HepG2 (cell line): ENCODE results near the gene MGAT5. TPM values are rescaled to one million over a fixed set of nuclear protein-coding genes. Genes with fewer than 3 reads are reported as not detected.
A peak's percentile ranks its signal among the peaks of the same experiment; 100 is the strongest.

ENCODE experiments used
- ATAC-seq: fragments of 200-7000 bp; cut with Tn5 transposase; 3 replicates; pipeline ENCODE4 v1.9.1; 2020; ENCODE audit warnings: mild to moderate bottlenecking, moderate library complexity
- BruUV-seq: library from RNA; stranded (reverse); fragments of 400-500 nt; replicated peaks from 2 replicates; lab custom pipeline; 2021; lab: Mats Ljungman, UMichigan
- CTCF ChIA-PET: fragments of 300-600 bp; formaldehyde crosslinking; extraction: SDS; loops from one replicate; lab custom pipeline; 2021; ENCODE audit warnings: low total read pairs, inconsistent platforms, low intra/inter-chr PET ratio; lab: Yijun Ruan, JAX
- POLR2A ChIA-PET: fragments of 350-600 bp; sonication (Branson Sonifier 250); formaldehyde crosslinking; loops from one replicate; lab custom pipeline; 2020; ENCODE audit warnings: antibody characterized with exemption, inconsistent platforms; lab: Yijun Ruan, JAX
- DNase-seq: peaks from one replicate; pipeline ENCODE4 v3.0.0-alpha.2; 2015; ENCODE audit warnings: low spot score
- FAIRE-seq: peaks from 3 replicates; lab custom pipeline; 2011; peaks lifted over from hg19 to GRCh38; lab: Jason Lieb, UNC
- H2AFZ ChIP-seq: one replicate; pipeline ENCODE4 v1.6.1; 2011; ENCODE audit warnings: low read length, inconsistent platforms
- H3K27ac ChIP-seq: fragments of 300-600 bp; 3 replicates; pipeline ENCODE4 v1.8.0; 2011; ENCODE audit warnings: mixed run types, mild to moderate bottlenecking, mixed read lengths, low read length, inconsistent platforms; ENCODE audit not compliant: insufficient read depth; ENCODE audit errors: extremely low read length
- H3K27me3 ChIP-seq, 2 experiments: fragments of 200-600 bp in 1 of 2; 2 replicates in 1 of 2; 3 replicates in 1 of 2; pipeline versions ENCODE4 v1.6.0 to v1.8.0; 2011; ENCODE audit warnings: low read length in 2 of 2, mild to moderate bottlenecking in 2 of 2, moderate library complexity in 2 of 2, inconsistent platforms in 1 of 2; ENCODE audit not compliant: insufficient read depth in 2 of 2, control insufficient read depth in 1 of 2
- H3K36me3 ChIP-seq, 2 experiments: fragments of 200-600 bp in 1 of 2; replicated peaks in 1 of 2; 2 replicates in 1 of 2; 3 replicates in 1 of 2; pipeline versions ENCODE4 v1.5.1 to v1.8.0; 2011; ENCODE audit warnings: low read length in 2 of 2, inconsistent platforms in 1 of 2; ENCODE audit not compliant: insufficient read depth in 2 of 2, control insufficient read depth in 1 of 2
- H3K4me1 ChIP-seq: 2 replicates; pipeline ENCODE4 v1.5.1; 2012; ENCODE audit warnings: low read length, inconsistent platforms; ENCODE audit not compliant: insufficient read depth
- H3K4me2 ChIP-seq: 2 replicates; pipeline ENCODE4 v1.6.0; 2011; ENCODE audit warnings: low read depth, low read length, inconsistent platforms
- H3K4me3 ChIP-seq, 3 experiments: fragments of 200-600 bp in 1 of 3; sonication (generic), shearing (Covaris generic) in 1 of 3; replicated peaks in 1 of 3; 2 replicates each; pipeline ENCODE4 v1.5.1; 2011 to 2016; ENCODE audit warnings: low read length in 3 of 3, inconsistent platforms in 2 of 3, low read depth in 2 of 3, mild to moderate bottlenecking in 2 of 3, control low read depth in 1 of 3, mixed read lengths in 1 of 3; ENCODE audit not compliant: insufficient read depth in 1 of 3
- H3K79me2 ChIP-seq: one replicate; pipeline ENCODE4 v1.6.1; 2011; ENCODE audit warnings: low read length, inconsistent platforms; ENCODE audit not compliant: insufficient read depth
- H3K9ac ChIP-seq: 2 replicates; pipeline ENCODE4 v1.6.0; 2011; ENCODE audit warnings: mild to moderate bottlenecking, low read depth, low read length, inconsistent platforms; ENCODE audit not compliant: insufficient read depth
- H3K9me3 ChIP-seq: 2 replicates; pipeline ENCODE4 v1.5.1; 2012; ENCODE audit warnings: mild to moderate bottlenecking, low read length
- H4K20me1 ChIP-seq: 2 replicates; pipeline ENCODE4 v1.6.0; 2011; ENCODE audit warnings: inconsistent platforms, mild to moderate bottlenecking, low read length, moderate library complexity; ENCODE audit not compliant: insufficient read depth
- BHLHE40 ChIP-seq: IDR thresholded peaks from 2 replicates; pipeline ENCODE4 v1.6.1; 2011; ENCODE audit warnings: low read length, improper control_type of control experiment
- CREB3 ChIP-seq: sonication (generic); formaldehyde crosslinking; IDR thresholded peaks from 2 replicates; pipeline ENCODE4 v1.5.0; 2020; ENCODE audit warnings: missing genetic modification reagents
- POGK ChIP-seq: sonication (generic); formaldehyde crosslinking; conservative IDR thresholded peaks from 2 replicates; pipeline ENCODE4 v1.8.0; 2022; ENCODE audit warnings: mild to moderate bottlenecking, moderate library complexity, missing genetic modification reagents
- ZBTB46 ChIP-seq: sonication (generic); formaldehyde crosslinking; IDR thresholded peaks from 2 replicates; pipeline ENCODE4 v1.4.0; 2020; ENCODE audit warnings: mild to moderate bottlenecking, missing genetic modification reagents, borderline replicate concordance
- ZNF121 ChIP-seq: sonication (generic); formaldehyde crosslinking; IDR thresholded peaks from 2 replicates; pipeline ENCODE4 v1.5.0; 2020; ENCODE audit warnings: mild to moderate bottlenecking, missing genetic modification reagents
- WGBS: methylation state at CpG from one replicate; pipeline ENCODE4 v1.1.6; 2017; ENCODE audit warnings: low lambda C conversion rate; 5-methylcytosine and 5-hydroxymethylcytosine counted together
- in situ Hi-C: cut with HindIII; loops from 2 replicates; pipeline ENCODE4 v1.10.0; 2017; ENCODE audit warnings: low pct_unique_long_range_greater_than_20kb; ENCODE audit not compliant: extremely low pct_ligation_motif_present
- intact Hi-C: fragments of 100-400 bp; cut with micrococcal nuclease; formaldehyde crosslinking; loops from one replicate; pipeline ENCODE4 v1.10.0; 2022; ENCODE audit not compliant: unreplicated experiment
- polyA plus RNA-seq, 8 experiments: library from polyadenylated mRNA; depleted of rRNA in 3 of 8; stranded (reverse) in 7 of 8; unstranded in 1 of 8; fragments of >200 nt; fragmentation: Illumina TruSeq in 4 of 8; extraction: Trizol in 4 of 8; gene quantifications; 2 replicates each; pipeline versions ENCODE4 v1.2.1 to v1.2.3, GENCODE V29; 2011 to 2016; ENCODE audit warnings: low read depth in 4 of 8, missing spikeins in 1 of 8, mixed read lengths in 1 of 8; ENCODE audit not compliant: insufficient read depth in 1 of 8
- total RNA-seq, 5 experiments: library from RNA; depleted of rRNA; stranded (reverse); fragments of >200 nt; fragmentation: Illumina TruSeq; extraction: Trizol; gene quantifications; 2 replicates each; pipeline ENCODE4 v1.2.3, GENCODE V29; 2016; ENCODE audit warnings: low read depth in 1 of 5

Gene MGAT5
- total and polyA plus RNA-seq, 2 of the 13 experiments (the other 11 are each of a cell fraction or from before 2014, with no cell fraction given): 33.1 to 60.2 TPM

GRCh38 chr2:134275058-134275862, 21.4 kb downstream of the MGAT5 start:
- FAIRE-seq (no peak), DNase-seq (no peak), ATAC-seq (no peak)
- Histone ChIP-seq H3K27me3 (no peaks in the 10 kb centered on the region), H3K36me3 (peaks cover 7 to 39% of the 10 kb centered on the region in 2 experiments), H3K4me1 (no peaks in the 10 kb centered on the region), H3K79me2 (no peaks in the 10 kb centered on the region), H2AFZ (no peak overlapping the region), H3K4me3 (no peak overlapping the region), H3K4me2 (no peak overlapping the region), H3K9me3 (no peaks in the 10 kb centered on the region), H3K9ac (no peak overlapping the region), H4K20me1 (no peaks in the 10 kb centered on the region), H3K27ac (no peak overlapping the region)
- ChIA-PET POLR2A (no interaction called here), CTCF (no interaction called here)
- in situ Hi-C loops: no loop called here
- intact Hi-C loops: no loop called here
- no TSS peak for BruUV-seq
- 92% methylated on average over 7 of the region's 7 CpGs for WGBS
- TF ChIP-seq ZBTB46 (CRISPR knock-in tag) (no peak), CREB3 (CRISPR knock-in tag) (no peak), POGK (CRISPR knock-in tag) (no peak), ZNF121 (peak; percentile 79; the same call in 1 of the 2 replicates), BHLHE40 (no peak)
